A549 (cell line): Measurements from ENCODE around the gene SRSF12.

ENCODE experiments used
- CHD4 ChIP-seq: fragments of 200-600 bp; sonication (generic); IDR thresholded peaks from 2 replicates; pipeline ENCODE4 v1.6.1; 2016; ENCODE audit warnings: antibody characterized with exemption, mild to moderate bottlenecking, borderline replicate concordance
- E2F6 ChIP-seq: IDR thresholded peaks from 2 replicates; pipeline ENCODE4 v1.6.1; 2012; ENCODE audit warnings: low read depth, borderline replicate concordance
- EHMT2 ChIP-seq: fragments of 200-600 bp; sonication (generic); IDR thresholded peaks from 2 replicates; pipeline ENCODE4 v1.6.1; 2016; ENCODE audit warnings: antibody characterized with exemption, low read depth, mild to moderate bottlenecking, moderate library complexity
- KDM1A ChIP-seq: fragments of 200-600 bp; sonication (generic); IDR thresholded peaks from 2 replicates; pipeline ENCODE4 v1.6.1; 2016; ENCODE audit warnings: low read depth, mild to moderate bottlenecking
- MAFK ChIP-seq: fragments of 450-650 bp; IDR thresholded peaks from 2 replicates; pipeline ENCODE4 v1.6.1; 2014; ENCODE audit not compliant: partially characterized antibody
- NFE2L2 ChIP-seq: fragments of 150-350 bp; conservative IDR thresholded peaks from 2 replicates; pipeline ENCODE4 v1.6.1; 2014; ENCODE audit warnings: low read length
- NPAS2 ChIP-seq: fragments of 250-450 bp; sonication (Bioruptor Pico); IDR thresholded peaks from 2 replicates; pipeline ENCODE4 v1.8.0; 2022; ENCODE audit warnings: mild to moderate bottlenecking, moderate library complexity, borderline replicate concordance
- PHF8 ChIP-seq: fragments of 200-600 bp; sonication (generic); IDR thresholded peaks from 2 replicates; pipeline ENCODE4 v1.6.1; 2016; ENCODE audit warnings: low read depth, mild to moderate bottlenecking, antibody characterized with exemption, moderate library complexity, borderline replicate concordance
- TF ChIP-seq, protein P1 (sequence below): fragments of >200 bp; sonication (Bioruptor Twin); formaldehyde crosslinking; IDR thresholded peaks from 3 replicates; pipeline ENCODE4 v1.5.1; 2016

DNA sequence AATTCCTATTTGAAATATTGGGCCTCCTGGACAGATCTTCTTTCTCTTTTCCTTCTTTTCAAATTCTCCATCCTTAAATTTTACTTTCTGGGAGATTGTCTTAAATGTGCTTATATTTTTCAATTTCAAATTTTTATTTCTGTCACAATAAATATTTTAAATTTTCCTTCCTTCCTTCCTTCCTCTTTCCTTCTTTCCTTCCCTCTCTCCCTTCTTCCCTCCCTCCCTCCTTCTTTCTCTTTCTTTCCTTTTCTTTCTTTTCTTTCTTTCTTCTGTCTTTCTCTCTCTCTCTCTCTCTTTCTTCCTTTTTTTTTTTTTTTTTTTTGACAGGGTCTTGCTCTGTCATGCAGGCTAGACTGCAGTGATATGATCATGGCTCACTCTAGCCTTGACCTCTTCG lies 54.0 kb downstream of the SRSF12 start:
- TF ChIP-seq, protein P1, sequence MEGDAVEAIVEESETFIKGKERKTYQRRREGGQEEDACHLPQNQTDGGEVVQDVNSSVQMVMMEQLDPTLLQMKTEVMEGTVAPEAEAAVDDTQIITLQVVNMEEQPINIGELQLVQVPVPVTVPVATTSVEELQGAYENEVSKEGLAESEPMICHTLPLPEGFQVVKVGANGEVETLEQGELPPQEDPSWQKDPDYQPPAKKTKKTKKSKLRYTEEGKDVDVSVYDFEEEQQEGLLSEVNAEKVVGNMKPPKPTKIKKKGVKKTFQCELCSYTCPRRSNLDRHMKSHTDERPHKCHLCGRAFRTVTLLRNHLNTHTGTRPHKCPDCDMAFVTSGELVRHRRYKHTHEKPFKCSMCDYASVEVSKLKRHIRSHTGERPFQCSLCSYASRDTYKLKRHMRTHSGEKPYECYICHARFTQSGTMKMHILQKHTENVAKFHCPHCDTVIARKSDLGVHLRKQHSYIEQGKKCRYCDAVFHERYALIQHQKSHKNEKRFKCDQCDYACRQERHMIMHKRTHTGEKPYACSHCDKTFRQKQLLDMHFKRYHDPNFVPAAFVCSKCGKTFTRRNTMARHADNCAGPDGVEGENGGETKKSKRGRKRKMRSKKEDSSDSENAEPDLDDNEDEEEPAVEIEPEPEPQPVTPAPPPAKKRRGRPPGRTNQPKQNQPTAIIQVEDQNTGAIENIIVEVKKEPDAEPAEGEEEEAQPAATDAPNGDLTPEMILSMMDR = no peak
- TF ChIP-seq PHF8 (no peak), NFE2L2 (no peak), E2F6 (no peak), EHMT2 (no peak), MAFK (no peak), CHD4 (no peak), NPAS2 (CRISPR knock-in tag) (no peak), KDM1A (no peak)
